H9 (cell line): Measurements from ENCODE around the gene SLC25A39. TPM values are rescaled to one million over a fixed set of nuclear protein-coding genes. Genes with fewer than 3 reads are reported as not detected.

Experiments used
- DNase-seq: peaks from one replicate; pipeline ENCODE4 v3.0.0-alpha.2; 2017
- H2AFZ ChIP-seq: one replicate; pipeline ENCODE4 v1.6.1; 2013; ENCODE audit warnings: mild to moderate bottlenecking, low read length, control low read depth, moderate library complexity
- H2AK5ac ChIP-seq: 2 replicates; pipeline ENCODE4 v1.6.1; 2013; ENCODE audit warnings: low read length, control low read depth, mixed read lengths; ENCODE audit not compliant: insufficient read length
- H2BK120ac ChIP-seq: one replicate; pipeline ENCODE4 v1.6.1; 2013; ENCODE audit warnings: low read depth, mild to moderate bottlenecking, low read length, control low read depth, inconsistent platforms; ENCODE audit not compliant: poor library complexity, severe bottlenecking
- H2BK12ac ChIP-seq: 2 replicates; pipeline ENCODE4 v1.6.1; 2013; ENCODE audit warnings: low read length, control low read depth, mixed read lengths, low read depth; ENCODE audit not compliant: insufficient read length
- H2BK15ac ChIP-seq: 2 replicates; pipeline ENCODE4 v1.6.1; 2013; ENCODE audit warnings: low read depth, low read length, control low read depth
- H2BK20ac ChIP-seq: one replicate; pipeline ENCODE4 v1.6.1; 2013; ENCODE audit warnings: low read depth, mild to moderate bottlenecking, low read length, control low read depth, inconsistent platforms; ENCODE audit not compliant: poor library complexity, severe bottlenecking
- H2BK5ac ChIP-seq: 2 replicates; pipeline ENCODE4 v1.6.1; 2013; ENCODE audit warnings: low read length, control low read depth, mixed read lengths; ENCODE audit not compliant: insufficient read length
- H3K14ac ChIP-seq: 2 replicates; pipeline ENCODE4 v1.6.1; 2013; ENCODE audit warnings: low read length, control low read depth; ENCODE audit not compliant: insufficient read depth
- H3K18ac ChIP-seq: 2 replicates; pipeline ENCODE4 v1.6.1; 2013; ENCODE audit warnings: low read depth, mild to moderate bottlenecking, mixed read lengths, low read length, control low read depth; ENCODE audit not compliant: insufficient read length
- H3K23ac ChIP-seq: 2 replicates; pipeline ENCODE4 v1.6.1; 2013; ENCODE audit warnings: low read length, control low read depth, mixed read lengths, low read depth; ENCODE audit not compliant: insufficient read length
- H3K23me2 ChIP-seq: 2 replicates; pipeline ENCODE4 v1.6.1; 2013; ENCODE audit warnings: low read depth, mild to moderate bottlenecking, mixed read lengths, low read length, control low read depth; ENCODE audit not compliant: insufficient read length, poor library complexity, severe bottlenecking
- H3K27ac ChIP-seq: 2 replicates; pipeline ENCODE4 v1.5.1; 2013; ENCODE audit warnings: low read length, control low read depth, mixed read lengths, low read depth; ENCODE audit not compliant: insufficient read length
- H3K27me3 ChIP-seq: 2 replicates; pipeline ENCODE4 v1.6.1; 2013; ENCODE audit warnings: low read length, control low read depth, inconsistent platforms; ENCODE audit not compliant: insufficient read depth
- H3K4ac ChIP-seq: 2 replicates; pipeline ENCODE4 v1.6.1; 2013; ENCODE audit warnings: low read depth, mild to moderate bottlenecking, control low read depth, inconsistent platforms, low read length, moderate library complexity
- H3K4me1 ChIP-seq: 2 replicates; pipeline ENCODE4 v1.6.1; 2013; ENCODE audit warnings: low read length, control low read depth, inconsistent platforms; ENCODE audit not compliant: insufficient read depth
- H3K4me2 ChIP-seq: 2 replicates; pipeline ENCODE4 v1.6.1; 2013; ENCODE audit warnings: low read length, control low read depth, mixed read lengths; ENCODE audit not compliant: insufficient read length, insufficient read depth
- H3K56ac ChIP-seq: 2 replicates; pipeline ENCODE4 v1.6.1; 2013; ENCODE audit warnings: low read depth, mild to moderate bottlenecking, mixed read lengths, low read length, control low read depth; ENCODE audit not compliant: insufficient read length
- H3K79me1 ChIP-seq: 2 replicates; pipeline ENCODE4 v1.6.1; 2013; ENCODE audit warnings: low read depth, mild to moderate bottlenecking, moderate library complexity, low read length, control low read depth, inconsistent platforms; ENCODE audit not compliant: insufficient read depth, poor library complexity, severe bottlenecking
- H3K79me2 ChIP-seq: 2 replicates; pipeline ENCODE4 v1.6.1; 2013; ENCODE audit warnings: low read length, control low read depth, inconsistent platforms; ENCODE audit not compliant: insufficient read depth
- H3K9ac ChIP-seq: 2 replicates; pipeline ENCODE4 v1.6.1; 2013; ENCODE audit warnings: low read length, control low read depth, mixed read lengths; ENCODE audit not compliant: insufficient read length; ENCODE audit errors: extremely low read depth
- H3K9me3 ChIP-seq: one replicate; pipeline ENCODE4 v1.6.1; 2013; ENCODE audit warnings: low read depth, low read length, inconsistent platforms; ENCODE audit not compliant: control insufficient read depth
- H3T11ph ChIP-seq: one replicate; pipeline ENCODE4 v1.6.1; 2013; ENCODE audit warnings: mild to moderate bottlenecking, low read length, control low read depth, inconsistent platforms
- H4K20me1 ChIP-seq: one replicate; pipeline ENCODE4 v1.6.1; 2013; ENCODE audit not compliant: control insufficient read depth, insufficient read length, insufficient read depth
- H4K5ac ChIP-seq: 2 replicates; pipeline ENCODE4 v1.6.1; 2013; ENCODE audit warnings: low read depth, mild to moderate bottlenecking, mixed read lengths, low read length, control low read depth; ENCODE audit not compliant: insufficient read length
- H4K8ac ChIP-seq: replicated peaks from 2 replicates; pipeline ENCODE4 v1.6.1; 2013; ENCODE audit warnings: low read length, control low read depth, mixed read lengths, low read depth; ENCODE audit not compliant: insufficient read length
- H4K91ac ChIP-seq: 2 replicates; pipeline ENCODE4 v1.6.1; 2013; ENCODE audit warnings: low read depth, mild to moderate bottlenecking, moderate library complexity, mixed read lengths, low read length, control low read depth; ENCODE audit not compliant: insufficient read length
- H3K27ac Mint-ChIP-seq, 3 experiments: 2 replicates in 2 of 3; 3 replicates in 1 of 3; pipeline ENCODE4 v1.8.0; 2020 to 2021; ENCODE audit warnings: mixed read lengths in 3 of 3, mild to moderate bottlenecking in 1 of 3, moderate library complexity in 1 of 3
- H3K27me3 Mint-ChIP-seq: 2 replicates; pipeline ENCODE4 v1.8.0; 2021; ENCODE audit warnings: low read depth, mild to moderate bottlenecking, moderate library complexity, mixed read lengths
- H3K36me3 Mint-ChIP-seq, 3 experiments: 2 replicates in 2 of 3; 3 replicates in 1 of 3; pipeline ENCODE4 v1.8.0; 2020 to 2021; ENCODE audit warnings: low read depth in 3 of 3, mixed read lengths in 3 of 3; ENCODE audit not compliant: insufficient read depth in 1 of 3
- H3K4me1 Mint-ChIP-seq, 2 experiments: 2 replicates each; pipeline ENCODE4 v1.8.0; 2020; ENCODE audit warnings: mixed read lengths in 2 of 2
- H3K4me3 Mint-ChIP-seq, 2 experiments: 2 replicates in 1 of 2; 3 replicates in 1 of 2; pipeline ENCODE4 v1.8.0; 2020 to 2021; ENCODE audit warnings: mild to moderate bottlenecking in 2 of 2, mixed read lengths in 2 of 2, moderate library complexity in 1 of 2
- H3K9me3 Mint-ChIP-seq, 2 experiments: 2 replicates in 1 of 2; 3 replicates in 1 of 2; pipeline ENCODE4 v1.8.0; 2020; ENCODE audit warnings: mild to moderate bottlenecking in 2 of 2, mixed read lengths in 2 of 2, moderate library complexity in 1 of 2
- CTCF ChIP-seq: fragments of 200-600 bp; sonication (generic); conservative IDR thresholded peaks from 3 replicates; pipeline ENCODE4 v1.8.0; 2021; ENCODE audit warnings: antibody characterized with exemption, mild to moderate bottlenecking
- WGBS: extraction: QIAGEN DNeasy Blood & Tissue Kit; methylation state at CpG from one replicate; pipeline ENCODE4 v1.1.7; 2013; ENCODE audit warnings: missing lambda C conversion rate, low lambda C conversion rate, mixed read lengths; ENCODE audit not compliant: insufficient read length; ENCODE audit errors: extremely low coverage; 5-methylcytosine and 5-hydroxymethylcytosine counted together
- total RNA-seq: library from RNA; stranded (reverse); gene quantifications from 2 replicates; pipeline ENCODE4 v1.2.1, GENCODE V29; 2021

SLC25A39 gene
- total RNA-seq, 1 experiment from 2014 or later, result 227 TPM

- Histone ChIP-seq H4K20me1 (peaks cover 2% of the 10 kb centered on the region), H3T11ph (no peak overlapping the region), H3K56ac (no peak overlapping the region), H2BK20ac (no peak overlapping the region), H3K4me2 (peak overlapping the region; percentile 73), H3K79me2 (no peaks in the 10 kb centered on the region), H3K18ac (no peak overlapping the region), H2AFZ (no peak overlapping the region), H3K23ac (no peak overlapping the region), H3K23me2 (peaks cover 19% of the 10 kb centered on the region), H3K4ac (no peak overlapping the region), H3K27ac (no peak overlapping the region), H4K8ac (no peak overlapping the region), H4K5ac (no peak overlapping the region), H2BK5ac (no peak overlapping the region), H2BK12ac (no peak overlapping the region), H3K9ac (no peak overlapping the region), H3K14ac (no peak overlapping the region), H2AK5ac (no peak overlapping the region), H2BK15ac (no peak overlapping the region), H3K27me3 (peaks cover 8% of the 10 kb centered on the region; the same call in 1 of the 2 replicates), H3K79me1 (no peaks in the 10 kb centered on the region), H2BK120ac (no peak overlapping the region), H4K91ac (no peak overlapping the region), H3K9me3 (no peaks in the 10 kb centered on the region), H3K4me1 (no peaks in the 10 kb centered on the region; the same call in 1 of the 2 replicates)
- no peak for TF ChIP-seq CTCF
- Mint-ChIP-seq H3K4me1 (peaks cover 32 to 43% of the 10 kb centered on the region in 2 experiments), H3K36me3 (peaks cover 3 to 11% (median 4%) of the 10 kb centered on the region in 3 experiments; a peak in 6 of 7 replicates), H3K27ac (no peak overlapping the region; a peak in 1 of 7 replicates), H3K4me3 (peak overlapping the region; percentile 64 to 85), H3K27me3 (peaks cover 43% of the 10 kb centered on the region), H3K9me3 (no peaks in the 10 kb centered on the region)
- DNase-seq, result peak; percentile 29
- no CpG with 5 or more reads among the region's 11 CpGs for WGBS
Observed at GRCh38 chr17:44314524-44314868, 10.1 kb downstream of the SLC25A39 start.
